Immature natural killer cell (primary cell): ENCODE results near the gene ANKS3. TPM values are rescaled to one million over a fixed set of nuclear protein-coding genes. Genes with fewer than 3 reads are reported as not detected.
"Not testable (repeated sequence)": the region's sequence is repeated elsewhere in the genome, so short reads cannot be mapped to it uniquely, and the experiment has no call there.

ENCODE experiments used
- DNase-seq, 3 donors: peaks; one replicate each; pipeline ENCODE4 v3.0.0; 2022; ENCODE audit warnings: mixed read lengths in 1 of 3
- H3K27ac Mint-ChIP-seq, 6 donors: one replicate each; pipeline ENCODE4 v1.8.0; 2020; ENCODE audit warnings: mixed read lengths in 6 of 6, mild to moderate bottlenecking in 5 of 6, inconsistent platforms in 4 of 6, moderate library complexity in 3 of 6
- H3K27me3 Mint-ChIP-seq, 3 donors: one replicate each; pipeline ENCODE4 v1.8.0; 2020 to 2021; ENCODE audit warnings: low read depth in 3 of 3, mild to moderate bottlenecking in 3 of 3, mixed read lengths in 3 of 3, moderate library complexity in 3 of 3, inconsistent platforms in 1 of 3
- H3K36me3 Mint-ChIP-seq, 3 donors: one replicate each; pipeline ENCODE4 v1.8.0; 2020; ENCODE audit warnings: mixed read lengths in 3 of 3, inconsistent platforms in 2 of 3, mild to moderate bottlenecking in 2 of 3
- H3K4me1 Mint-ChIP-seq, 2 donors: one replicate each; pipeline ENCODE4 v1.8.0; 2020; ENCODE audit warnings: inconsistent platforms in 2 of 2, mild to moderate bottlenecking in 2 of 2, mixed read lengths in 2 of 2, moderate library complexity in 1 of 2
- H3K4me3 Mint-ChIP-seq, 5 donors: one replicate each; pipeline ENCODE4 v1.8.0; 2020; ENCODE audit warnings: mild to moderate bottlenecking in 5 of 5, mixed read lengths in 5 of 5, inconsistent platforms in 3 of 5, moderate library complexity in 3 of 5
- H3K9me3 Mint-ChIP-seq, 6 donors: one replicate each; pipeline ENCODE4 v1.8.0; 2020; ENCODE audit warnings: mild to moderate bottlenecking in 6 of 6, mixed read lengths in 6 of 6, inconsistent platforms in 4 of 6, moderate library complexity in 3 of 6
- polyA plus RNA-seq, 3 donors: library from polyadenylated mRNA; unstranded; fragments of 300-500 nt; fragmentation: Illumina TruSeq; gene quantifications; one replicate each; pipeline ENCODE4 v1.2.3, GENCODE V29; 2021

The ANKS3 gene
- polyA plus RNA-seq, 3 donors from 2014 or later = 1.4 to 6.4 (median 2.6) TPM

DNA sequence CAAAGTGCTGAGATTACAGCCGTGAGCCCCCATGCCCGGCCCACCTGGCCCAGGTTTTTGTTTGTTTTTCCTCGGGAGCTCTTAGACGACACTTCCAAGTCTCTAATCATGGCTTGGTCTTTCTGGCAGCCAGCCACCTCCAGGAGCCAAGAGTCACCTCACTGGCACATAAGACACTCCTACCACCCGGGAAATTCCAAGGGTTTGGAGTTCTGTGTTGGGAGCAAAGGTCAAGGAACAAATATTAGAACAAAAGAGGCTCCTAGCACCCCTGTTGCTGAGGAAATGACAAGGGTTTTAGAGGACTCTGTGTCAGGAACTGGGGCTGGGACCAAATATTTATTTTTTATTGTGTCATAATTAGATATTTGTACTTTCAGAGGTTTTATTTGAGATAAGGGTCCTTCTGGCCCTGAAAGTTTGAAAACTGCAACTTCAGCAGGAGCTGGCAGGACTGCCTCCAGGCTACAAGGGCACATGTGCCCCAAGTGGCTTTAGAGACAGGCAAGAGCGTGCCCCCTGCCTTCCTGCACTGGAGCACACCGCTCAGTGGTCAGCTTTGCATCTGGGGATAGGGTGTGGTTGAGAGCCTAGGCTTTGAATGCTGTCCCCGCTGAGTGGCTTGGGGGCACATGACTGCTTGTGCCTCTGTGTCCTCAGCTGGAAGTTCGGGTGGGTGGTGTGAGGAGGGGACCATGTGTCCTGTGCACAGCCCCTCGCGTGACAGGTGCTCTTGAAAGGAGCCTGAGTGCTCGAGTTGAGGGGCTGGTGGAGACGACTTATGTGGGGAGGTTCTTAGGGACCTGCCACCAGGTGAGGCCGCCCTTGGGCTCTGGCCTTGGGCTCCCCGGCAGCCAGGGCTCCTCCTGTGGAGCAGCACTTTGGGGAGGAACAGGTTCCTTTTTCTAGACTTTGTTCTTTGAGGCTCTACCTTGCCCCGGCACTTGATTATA lies 79.8 kb downstream of the ANKS3 start:
- H3K27ac Mint-ChIP-seq = no peak overlapping the region
- no peak overlapping the region for H3K4me3 Mint-ChIP-seq

DNA sequence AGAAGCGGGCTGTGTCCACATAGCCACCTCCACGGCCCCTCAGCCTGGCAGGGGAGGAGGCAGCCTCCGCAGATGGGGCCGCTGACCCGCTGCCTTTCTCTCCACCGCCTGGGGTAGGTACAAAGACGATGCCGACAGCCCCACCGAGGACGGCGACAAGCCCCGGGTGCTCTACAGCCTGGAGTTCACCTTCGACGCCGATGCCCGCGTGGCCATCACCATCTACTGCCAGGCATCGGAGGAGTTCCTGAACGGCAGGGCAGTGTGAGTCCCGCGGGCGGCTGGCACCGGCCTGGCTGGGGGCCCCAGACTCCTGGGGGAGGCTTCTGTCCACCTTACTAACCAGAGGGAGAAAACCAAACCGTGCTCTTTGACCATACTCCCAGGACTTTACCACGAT lies 81.5 kb downstream of the ANKS3 start:
- Mint-ChIP-seq H3K4me3 (no peak overlapping the region), H3K9me3 (no peaks in the 10 kb centered on the region), H3K27ac (no peak overlapping the region), H3K4me1 (peaks cover 14% of the 10 kb centered on the region in 2 donors), H3K27me3 (peaks cover 0 to 7% (median 2%) of the 10 kb centered on the region in 3 donors), H3K36me3 (peaks cover 0 to 7% (median 4%) of the 10 kb centered on the region in 3 donors)
- no peak for DNase-seq

More for the DNA sequence above, 79.8 kb downstream of the ANKS3 start:
- Mint-ChIP-seq H3K27me3 (peaks cover 0 to 1% (median 0%) of the 10 kb centered on the region in 3 donors), H3K9me3 (no peaks in the 10 kb centered on the region), H3K4me1 (peaks cover 9 to 10% of the 10 kb centered on the region in 2 donors), H3K36me3 (peaks cover 0 to 7% (median 4%) of the 10 kb centered on the region in 3 donors)
- DNase-seq = no peak

DNA sequence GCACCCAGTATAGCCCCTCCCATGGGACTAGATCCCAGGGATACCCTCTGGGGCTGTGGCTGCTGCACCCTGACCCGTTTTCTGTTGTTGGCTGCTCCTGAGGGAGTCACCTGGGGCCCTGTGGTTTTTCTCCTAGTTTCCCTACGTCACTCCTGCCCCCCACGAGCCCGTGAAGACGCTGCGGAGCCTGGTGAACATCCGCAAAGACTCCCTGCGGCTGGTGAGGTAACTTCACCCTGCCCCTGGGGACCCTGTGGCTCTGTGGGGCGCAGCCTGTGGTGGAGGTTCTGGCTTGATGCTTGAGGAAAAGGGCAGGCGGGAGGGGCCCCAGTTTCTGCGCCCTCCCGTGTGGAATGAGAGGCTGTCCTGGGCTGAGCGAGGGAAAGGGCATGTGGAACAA lies 82.2 kb downstream of the ANKS3 start:
- Mint-ChIP-seq H3K4me3 (no peak overlapping the region), H3K27me3 (peaks cover 0 to 7% (median 2%) of the 10 kb centered on the region in 3 donors)

DNA sequence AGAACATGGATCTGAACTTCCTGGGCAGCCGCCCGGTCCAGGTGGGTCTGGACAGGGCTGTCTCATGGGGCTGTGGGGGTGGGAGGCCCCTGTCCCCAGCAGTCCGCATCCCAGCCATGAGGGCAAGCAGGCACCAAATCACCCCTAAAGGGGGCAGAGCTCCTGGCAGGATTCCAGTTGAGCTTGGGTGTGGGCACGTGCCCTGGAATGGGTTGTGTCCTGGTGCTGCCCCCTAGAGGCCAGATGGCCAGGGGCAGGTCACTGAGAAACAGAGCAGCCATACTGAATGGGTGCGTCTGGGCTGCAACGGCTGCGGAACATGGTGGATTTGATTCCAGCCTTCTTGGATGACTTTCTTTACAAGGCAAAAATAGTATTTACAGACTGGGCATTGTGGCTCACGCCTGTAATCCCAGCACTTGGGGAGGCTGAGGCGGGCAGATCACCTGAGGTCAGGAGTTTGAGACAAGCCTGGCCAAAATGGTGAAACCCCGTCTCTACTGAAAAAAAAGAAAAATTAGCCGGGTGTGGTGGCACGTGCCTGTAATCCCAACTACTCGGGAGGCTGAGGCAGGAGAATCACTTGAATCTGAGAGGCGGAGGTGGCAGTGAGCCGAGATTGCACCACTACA lies 83.5 kb downstream of the ANKS3 start:
- Mint-ChIP-seq H3K4me1 (peaks cover 15 to 18% of the 10 kb centered on the region in 2 donors), H3K27ac (peak overlapping the region in 2 of 6 donors; percentile 12 to 34)
- not testable (repeated sequence) for H3K36me3 Mint-ChIP-seq, H3K27me3 Mint-ChIP-seq, H3K9me3 Mint-ChIP-seq, H3K4me3 Mint-ChIP-seq
- DNase-seq = peak; percentile 67 to 76 (median 72)

More for the DNA sequence above, 82.2 kb downstream of the ANKS3 start:
- no peaks in the 10 kb centered on the region for H3K9me3 Mint-ChIP-seq
- peaks cover 14 to 16% of the 10 kb centered on the region in 2 donors for H3K4me1 Mint-ChIP-seq
- DNase-seq = no peak
- no peak overlapping the region for H3K27ac Mint-ChIP-seq
- H3K36me3 Mint-ChIP-seq = peaks cover 0 to 7% (median 4%) of the 10 kb centered on the region in 3 donors

DNA sequence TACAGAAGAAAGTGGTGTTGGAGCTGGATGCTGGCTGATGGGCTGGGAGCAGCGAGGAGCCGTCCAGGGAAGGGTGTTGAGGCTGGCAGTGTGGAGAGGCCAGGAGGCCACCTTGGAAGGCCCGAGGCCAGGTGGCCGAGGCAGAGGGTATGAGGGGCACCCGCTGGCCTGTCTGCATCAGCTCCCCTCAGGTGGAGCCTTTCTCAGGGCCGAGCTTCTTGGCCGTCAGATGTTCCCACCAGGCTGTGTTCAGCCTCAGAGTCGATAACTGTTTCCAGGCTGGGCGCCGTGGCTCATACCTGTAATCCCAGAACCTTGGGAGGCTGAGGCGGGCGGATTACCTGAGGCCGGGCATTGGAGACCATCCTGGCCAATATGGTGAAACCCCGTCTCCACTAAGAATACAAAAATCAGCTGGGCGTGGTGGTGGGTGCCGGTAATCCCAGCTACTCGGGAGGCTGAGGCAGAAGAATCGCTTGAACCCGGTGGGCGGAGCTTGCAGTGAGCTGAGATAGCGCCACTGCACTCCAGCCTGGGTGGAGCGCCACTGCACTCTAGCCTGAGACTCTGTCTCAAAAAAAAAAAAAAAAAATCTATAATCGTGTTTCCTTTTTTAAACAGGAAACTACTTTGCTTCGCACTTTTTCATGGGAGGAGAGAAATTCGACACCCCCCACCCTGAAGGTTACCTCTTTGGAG lies 84.2 kb downstream of the ANKS3 start:
- peak overlapping the region in 3 of 6 donors; percentile 12 to 34 (median 22) for H3K27ac Mint-ChIP-seq
- peaks cover 20% of the 10 kb centered on the region in 2 donors for H3K4me1 Mint-ChIP-seq
- peaks cover 0 to 7% (median 4%) of the 10 kb centered on the region in 3 donors for H3K36me3 Mint-ChIP-seq
- peaks cover 0 to 10% (median 2%) of the 10 kb centered on the region in 3 donors for H3K27me3 Mint-ChIP-seq
- no peaks in the 10 kb centered on the region for H3K9me3 Mint-ChIP-seq
- no peak overlapping the region for H3K4me3 Mint-ChIP-seq
- DNase-seq = peak in 1 of 3 donors; percentile 17

DNA sequence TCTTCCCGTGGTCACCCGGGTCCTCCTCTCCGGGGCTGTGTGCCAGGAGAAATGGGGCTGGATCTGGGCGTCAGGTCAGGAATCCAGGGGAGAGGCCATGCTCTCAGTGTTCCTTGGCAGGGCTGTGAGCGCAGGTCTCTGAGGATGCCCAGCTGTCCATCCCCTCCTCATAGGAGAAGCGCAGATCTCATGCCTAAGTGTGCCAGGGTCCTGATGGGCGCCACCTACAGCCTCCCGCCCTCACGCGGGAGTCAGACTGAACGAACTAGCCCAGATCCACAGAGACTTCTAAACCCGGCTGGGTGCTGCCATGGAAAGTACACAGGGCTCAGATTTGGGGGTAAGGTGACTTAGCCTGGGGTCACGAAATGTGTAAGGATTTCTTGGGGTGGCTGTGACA lies 85.2 kb downstream of the ANKS3 start:
- Mint-ChIP-seq H3K27me3 (peaks cover 0 to 10% (median 2%) of the 10 kb centered on the region in 3 donors), H3K27ac (no peak overlapping the region), H3K4me1 (peaks cover 20% of the 10 kb centered on the region in 2 donors), H3K9me3 (no peaks in the 10 kb centered on the region), H3K36me3 (peaks cover 0 to 7% (median 4%) of the 10 kb centered on the region in 3 donors), H3K4me3 (no peak overlapping the region)
- DNase-seq = no peak

DNA sequence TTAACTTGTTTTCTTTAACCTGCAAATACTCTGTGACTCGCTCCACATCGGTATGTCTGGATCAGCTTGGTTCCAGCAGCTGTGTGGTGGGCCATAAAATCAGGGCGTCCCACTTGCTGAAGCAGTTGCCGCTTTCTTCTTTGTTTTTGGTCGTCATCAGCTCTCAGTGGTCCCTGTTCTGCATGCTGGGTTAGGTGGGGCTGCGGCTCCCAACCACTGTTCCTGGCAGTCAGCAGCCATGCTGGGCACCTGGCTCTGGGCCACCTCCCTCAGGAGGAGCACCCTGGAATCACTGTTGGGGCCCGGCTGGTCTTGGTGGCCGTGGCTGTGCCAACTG lies 86.5 kb downstream of the ANKS3 start:
- peaks cover 0 to 10% (median 2%) of the 10 kb centered on the region in 3 donors for H3K27me3 Mint-ChIP-seq
- H3K4me3 Mint-ChIP-seq = no peak overlapping the region
- peaks cover 0 to 4% (median 3%) of the 10 kb centered on the region in 3 donors for H3K36me3 Mint-ChIP-seq
- no peaks in the 10 kb centered on the region for H3K9me3 Mint-ChIP-seq
- no peak for DNase-seq
- peaks cover 20 to 21% of the 10 kb centered on the region in 2 donors for H3K4me1 Mint-ChIP-seq
- peak overlapping the region in 1 of 6 donors; percentile 64 for H3K27ac Mint-ChIP-seq

DNA sequence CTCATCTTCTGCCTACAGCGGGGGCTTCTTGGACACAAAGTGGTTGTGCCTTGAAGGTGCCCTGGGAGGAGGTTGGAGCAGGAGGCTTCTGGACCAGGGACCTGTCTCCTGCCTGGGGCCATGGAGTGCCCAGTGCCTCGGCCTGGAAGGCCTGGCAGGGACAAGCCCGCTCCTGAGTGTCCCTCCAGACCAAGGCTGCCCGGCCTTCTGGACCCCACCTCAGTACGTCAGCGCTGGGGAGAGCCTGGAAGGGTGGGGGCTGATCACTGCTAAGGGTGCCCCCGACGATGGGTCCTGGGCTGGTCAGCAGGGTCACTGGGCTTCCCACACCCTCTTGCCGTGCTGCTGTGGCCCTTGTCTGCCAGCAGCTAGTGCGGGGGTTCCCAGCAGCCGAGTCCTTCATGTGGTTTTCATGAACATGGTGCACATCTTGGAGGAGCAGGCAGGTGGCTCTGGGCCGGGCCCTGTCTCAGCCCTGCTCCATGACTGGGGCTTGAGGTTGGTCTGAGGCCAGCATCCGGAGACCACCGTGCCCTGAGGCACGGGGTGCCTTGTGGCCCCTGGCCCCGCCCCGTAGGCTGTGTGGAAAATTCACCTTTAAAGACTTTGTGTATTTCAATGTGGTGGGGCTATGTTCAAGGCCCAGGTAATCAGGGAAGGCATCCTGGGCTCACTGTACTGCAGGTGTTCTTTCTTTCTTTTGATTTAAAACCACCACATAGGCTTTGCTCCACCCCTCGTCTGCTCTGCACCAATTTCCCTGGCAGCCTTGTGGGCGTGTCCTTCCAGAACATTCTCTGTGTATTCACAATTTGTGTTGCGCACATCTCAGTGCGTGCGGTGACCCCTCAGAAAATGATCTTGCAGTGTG lies 87.1 kb downstream of the ANKS3 start:
- H3K27ac Mint-ChIP-seq = no peak overlapping the region
- no peak overlapping the region for H3K4me3 Mint-ChIP-seq
- H3K9me3 Mint-ChIP-seq = no peaks in the 10 kb centered on the region
- DNase-seq = no peak
- peaks cover 0 to 10% (median 2%) of the 10 kb centered on the region in 3 donors for H3K27me3 Mint-ChIP-seq
- H3K36me3 Mint-ChIP-seq = peaks cover 0 to 4% (median 3%) of the 10 kb centered on the region in 3 donors
- H3K4me1 Mint-ChIP-seq = peaks cover 20 to 21% of the 10 kb centered on the region in 2 donors

Other genes starting within 250 kb of the ANKS3 start
- 10 to 100 TPM; 26.9 to 51.9 (median 47.8) TPM for gene CDIP1, start 195.5 kb downstream of the ANKS3 start, polyA plus RNA-seq
- not detected for gene C16orf96, start 177.9 kb downstream of the ANKS3 start, polyA plus RNA-seq
- 10 to 100 TPM in 1 of 3 donors, 1 to 10 TPM in 2; 2.3 to 11.8 (median 6.5) TPM for gene UBALD1, start 119.4 kb downstream of the ANKS3 start, polyA plus RNA-seq
- gene MGRN1, start 109.4 kb downstream of the ANKS3 start, polyA plus RNA-seq = 10 to 100 TPM in 1 of 3 donors, 1 to 10 TPM in 2; 2.3 to 13.2 (median 3.5) TPM
- 100 to 1,000 TPM in 1 of 3 donors, 10 to 100 TPM in 2; 86.5 to 125 (median 99.6) TPM for gene NUDT16L1, start 40.7 kb downstream of the ANKS3 start, polyA plus RNA-seq
- under 1 TPM in 2 of 3 donors, not detected in 1; 0.15 to 0.22 TPM for gene DNAAF8, start 266 bp upstream of the ANKS3 start, polyA plus RNA-seq
- gene ZNF500, start 32.9 kb upstream of the ANKS3 start, polyA plus RNA-seq = 10 to 100 TPM in 1 of 3 donors, 1 to 10 TPM in 2; 4.4 to 13.1 (median 8.9) TPM
- not detected for gene SEPTIN12, start 54.1 kb upstream of the ANKS3 start, polyA plus RNA-seq
- gene SMIM22, start 61.1 kb upstream of the ANKS3 start, polyA plus RNA-seq = not detected
- 1 to 10 TPM; 4.8 to 9.3 (median 5.4) TPM for gene ROGDI, start 68.4 kb upstream of the ANKS3 start, polyA plus RNA-seq
- gene GLYR1, start 113.0 kb upstream of the ANKS3 start, polyA plus RNA-seq = 10 to 100 TPM; 26.0 to 50.2 (median 27.9) TPM
- gene UBN1, start 113.2 kb upstream of the ANKS3 start, polyA plus RNA-seq = 10 to 100 TPM in 2 of 3 donors, 1 to 10 TPM in 1; 2.8 to 30.7 (median 13.9) TPM
- gene PPL, start 202.9 kb upstream of the ANKS3 start, polyA plus RNA-seq = under 1 TPM in 2 of 3 donors, not detected in 1; 0.03 to 0.43 TPM
- gene SEC14L5, start 224.1 kb upstream of the ANKS3 start, polyA plus RNA-seq = not detected